Dermis blood vessel endothelial cell (primary cell): ENCODE measurements around the gene MOB3A. TPM values are rescaled to one million over a fixed set of nuclear protein-coding genes. Genes with fewer than 3 reads are reported as not detected.

Source experiments
- DNase-seq: peaks from one replicate; pipeline ENCODE4 v3.0.0; 2010
- total RNA-seq: library from RNA; depleted of rRNA; stranded (reverse); fragments of >200 nt; gene quantifications from 2 replicates; pipeline ENCODE4 v1.2.3, GENCODE V29; 2014

The MOB3A gene
- total RNA-seq, 1 donor from 2014 or later: 26.4 TPM

GRCh38 chr19:2033115-2033824, 62.9 kb downstream of the MOB3A start:
- DNase-seq: no peak

GRCh38 chr19:2032296-2032941, 63.7 kb downstream of the MOB3A start:
- peak; percentile 83 for DNase-seq

GRCh38 chr19:2027361-2027760, 68.8 kb downstream of the MOB3A start:
- DNase-seq: no peak

GRCh38 chr19:2026770-2027169, 69.4 kb downstream of the MOB3A start:
- no peak for DNase-seq

GRCh38 chr19:2022289-2022688, 73.8 kb downstream of the MOB3A start:
- no peak for DNase-seq

GRCh38 chr19:2021453-2022140, 74.5 kb downstream of the MOB3A start:
- no peak for DNase-seq

Other genes starting within 250 kb of the MOB3A start
- gene REXO1, start 247.8 kb downstream of the MOB3A start, total RNA-seq: 8.7 and 14.0 TPM in 2 replicates
- 5.3 and 9.5 TPM in 2 replicates for gene KLF16, start 232.7 kb downstream of the MOB3A start, total RNA-seq
- 111 and 142 TPM in 2 replicates for gene ABHD17A, start 210.8 kb downstream of the MOB3A start, total RNA-seq
- gene ADAT3, start 190.9 kb downstream of the MOB3A start, total RNA-seq: 5.8 and 6.2 TPM in 2 replicates
- 34.7 and 56.1 TPM in 2 replicates for gene SCAMP4, start 190.9 kb downstream of the MOB3A start, total RNA-seq
- gene CSNK1G2, start 155.2 kb downstream of the MOB3A start, total RNA-seq: 73.9 and 125 TPM in 2 replicates
- gene BTBD2, start 80.6 kb downstream of the MOB3A start, total RNA-seq: 51.7 and 135 TPM in 2 replicates
- 147 and 289 TPM in 2 replicates for gene MKNK2, start 45.1 kb downstream of the MOB3A start, total RNA-seq
- 0.65 and 1.5 TPM in 2 replicates for gene IZUMO4, start 589 bp upstream of the MOB3A start, total RNA-seq
- 75.7 and 137 TPM in 2 replicates for gene AP3D1, start 55.2 kb upstream of the MOB3A start, total RNA-seq
- gene DOT1L, start 67.6 kb upstream of the MOB3A start, total RNA-seq: 5.4 and 8.8 TPM in 2 replicates
- 64.0 and 84.9 TPM in 2 replicates for gene PLEKHJ1, start 140.0 kb upstream of the MOB3A start, total RNA-seq
- gene SF3A2, start 140.5 kb upstream of the MOB3A start, total RNA-seq: 43.4 and 93.6 TPM in 2 replicates
- gene AMH, start 153.0 kb upstream of the MOB3A start, total RNA-seq: 1.3 and 1.5 TPM in 2 replicates
- gene JSRP1, start 160.1 kb upstream of the MOB3A start, total RNA-seq: 0.17 TPM in 1 of 2 replicates, not detected in the other
- 0.17 and 0.19 TPM in 2 replicates for gene PEAK3, start 185.8 kb upstream of the MOB3A start, total RNA-seq
- gene LINGO3, start 211.8 kb upstream of the MOB3A start, total RNA-seq: not detected in 2 replicates
- 114 and 166 TPM in 2 replicates for gene LSM7, start 232.3 kb upstream of the MOB3A start, total RNA-seq
- gene SPPL2B, start 232.4 kb upstream of the MOB3A start, total RNA-seq: 32.1 and 33.2 TPM in 2 replicates